Endothelial cell of umbilical vein (primary cell): Measurements from ENCODE around the gene GPSM1. TPM values are rescaled to one million over a fixed set of nuclear protein-coding genes. Genes with fewer than 3 reads are reported as not detected.

Experiments used
- BruUV-seq: library from RNA; stranded (reverse); fragments of 400-500 nt; replicated peaks from 2 replicates; lab custom pipeline; 2021; lab: Mats Ljungman, UMichigan
- CTCF ChIA-PET: fragments of 300-600, 350-600 bp; sonication (Branson Sonifier 250); formaldehyde crosslinking; loops from one replicate; lab custom pipeline; 2021; ENCODE audit warnings: antibody characterized with exemption, inconsistent platforms; lab: Charles Lee
- POLR2A ChIA-PET: fragments of 300-600, 350-600 bp; sonication (Branson Sonifier 250); formaldehyde crosslinking; loops from one replicate; lab custom pipeline; 2021; ENCODE audit warnings: antibody characterized with exemption, inconsistent platforms; lab: Charles Lee
- DNase-seq: peaks from one replicate; pipeline ENCODE4 v3.0.0-alpha.2; 2011; ENCODE audit warnings: low read depth, low spot score
- FAIRE-seq: peaks from 2 replicates; lab custom pipeline; 2011; peaks lifted over from hg19 to GRCh38; lab: Jason Lieb, UNC
- H2AFZ ChIP-seq: 2 replicates; pipeline ENCODE4 v1.6.0; 2012; ENCODE audit warnings: low read depth, low read length, control low read depth, inconsistent platforms
- H3K27ac ChIP-seq: 2 replicates; pipeline ENCODE4 v1.5.1; 2011; ENCODE audit warnings: low read depth, mild to moderate bottlenecking, control low read depth, low read length, moderate library complexity; ENCODE audit not compliant: insufficient read depth
- H3K27me3 ChIP-seq, 2 experiments: 2 replicates each; pipeline versions ENCODE4 v1.6.0 to v1.6.1; 2011; ENCODE audit warnings: low read length in 2 of 2, mixed read lengths in 1 of 2; ENCODE audit not compliant: control insufficient read depth in 2 of 2, insufficient read depth in 2 of 2
- H3K36me3 ChIP-seq, 2 experiments: 2 replicates in 1 of 2; 3 replicates in 1 of 2; pipeline ENCODE4 v1.5.1; 2011; ENCODE audit warnings: low read length in 2 of 2, mild to moderate bottlenecking in 1 of 2, moderate library complexity in 1 of 2; ENCODE audit not compliant: control insufficient read depth in 2 of 2, insufficient read depth in 2 of 2; ENCODE audit errors: extremely low read depth in 1 of 2
- H3K4me1 ChIP-seq: 3 replicates; pipeline ENCODE4 v1.5.1; 2011; ENCODE audit warnings: mild to moderate bottlenecking, low read length; ENCODE audit not compliant: control insufficient read depth, insufficient read depth; ENCODE audit errors: extremely low read depth
- H3K4me2 ChIP-seq: 2 replicates; pipeline ENCODE4 v1.6.1; 2011; ENCODE audit warnings: low read length, control low read depth, mixed read lengths; ENCODE audit not compliant: insufficient read depth
- H3K4me3 ChIP-seq, 3 experiments: fragments of 200-600 bp in 1 of 3; sonication (generic), shearing (Covaris generic) in 1 of 3; replicated peaks in 1 of 3; 2 replicates each; pipeline ENCODE4 v1.5.1; 2011 to 2016; ENCODE audit warnings: control low read depth in 3 of 3, low read length in 3 of 3, mild to moderate bottlenecking in 2 of 3, inconsistent platforms in 1 of 3, low read depth in 1 of 3, moderate library complexity in 1 of 3; ENCODE audit not compliant: insufficient read depth in 1 of 3
- H3K79me2 ChIP-seq: 2 replicates; pipeline ENCODE4 v1.6.0; 2012; ENCODE audit warnings: low read length, inconsistent platforms; ENCODE audit not compliant: control insufficient read depth, insufficient read depth
- H3K9ac ChIP-seq: replicated peaks from 2 replicates; pipeline ENCODE3; 2011; ENCODE audit warnings: low read length, control low read depth; ENCODE audit not compliant: insufficient read depth; ENCODE audit errors: extremely low read depth
- H3K9me1 ChIP-seq: replicated peaks from 3 replicates; pipeline ENCODE4 v1.6.0; 2011; ENCODE audit warnings: mild to moderate bottlenecking, low read length; ENCODE audit not compliant: control insufficient read depth, insufficient read depth; ENCODE audit errors: extremely low read depth
- H3K9me3 ChIP-seq: replicated peaks from 2 replicates; pipeline ENCODE4 v1.5.1; 2012; ENCODE audit warnings: low read length, inconsistent platforms; ENCODE audit not compliant: control insufficient read depth, insufficient read depth
- H4K20me1 ChIP-seq: replicated peaks from 2 replicates; pipeline ENCODE3; 2011; ENCODE audit warnings: mild to moderate bottlenecking, low read length; ENCODE audit not compliant: control insufficient read depth, insufficient read depth; ENCODE audit errors: extremely low read depth
- EZH2 ChIP-seq: IDR thresholded peaks from 2 replicates; pipeline ENCODE4 v1.6.1; 2012; ENCODE audit warnings: borderline replicate concordance, low read depth, mild to moderate bottlenecking, moderate library complexity, low read length, inconsistent platforms; ENCODE audit not compliant: severe bottlenecking
- FOS ChIP-seq: IDR thresholded peaks from 2 replicates; pipeline ENCODE4 v1.6.1; 2011; ENCODE audit warnings: mild to moderate bottlenecking, low read length, moderate library complexity, borderline replicate concordance; ENCODE audit not compliant: insufficient read depth
- GATA2 ChIP-seq: IDR thresholded peaks from 2 replicates; pipeline ENCODE4 v1.7.0; 2011; ENCODE audit warnings: low read depth, mild to moderate bottlenecking, moderate library complexity, mixed read lengths, low read length; ENCODE audit not compliant: insufficient read length, insufficient read depth
- JUN ChIP-seq: IDR thresholded peaks from 2 replicates; pipeline ENCODE4 v1.6.1; 2011; ENCODE audit warnings: borderline replicate concordance, low read depth; ENCODE audit not compliant: insufficient read length, insufficient read depth
- MYC ChIP-seq: IDR thresholded peaks from one replicate; pipeline ENCODE4 v1.6.1; 2011; ENCODE audit warnings: mild to moderate bottlenecking, low read depth, low read length
- POLR2A ChIP-seq: IDR thresholded peaks from 2 replicates; pipeline ENCODE4 v1.6.1; 2012; ENCODE audit warnings: low read depth, mild to moderate bottlenecking, control low read depth, low read length
- POLR2AphosphoS5 ChIP-seq: IDR thresholded peaks from 2 replicates; pipeline ENCODE4 v1.6.1; 2012; ENCODE audit warnings: low read depth, mild to moderate bottlenecking, control low read depth, low read length, moderate library complexity; ENCODE audit not compliant: insufficient read depth
- dilution Hi-C: fragments of 300-500 bp; cut with MboI; formaldehyde crosslinking; loops from one replicate; pipeline ENCODE4 v1.15.0; 2019; ENCODE audit warnings: low sequenced_read_pairs; ENCODE audit not compliant: extremely low pct_ligation_motif_present
- intact Hi-C: fragments of 100-400 bp; cut with micrococcal nuclease; formaldehyde crosslinking; loops from one replicate; pipeline ENCODE4 v1.10.0; 2022
- polyA plus RNA-seq, 4 experiments: library from polyadenylated mRNA; depleted of rRNA in 3 of 4; stranded (reverse) in 3 of 4; unstranded in 1 of 4; fragments of >200 nt; gene quantifications; 2 replicates each; pipeline versions ENCODE4 v1.2.1 to v1.2.3, GENCODE V29; 2011 to 2012; ENCODE audit warnings: missing spikeins in 1 of 4
- total RNA-seq: library from RNA; stranded (reverse); gene quantifications from 2 replicates; pipeline ENCODE4 v1.2.3, GENCODE V29; 2021
- TF ChIP-seq, protein P1 (sequence below), 2 donors: IDR thresholded peaks; 1 replicate in 1 of 2; 2 replicates in 1 of 2; pipeline ENCODE4 v1.5.1; 2011; ENCODE audit warnings: low read length in 2 of 2, mild to moderate bottlenecking in 2 of 2, moderate library complexity in 2 of 2, control low read depth in 1 of 2, inconsistent platforms in 1 of 2, low read depth in 1 of 2; ENCODE audit not compliant: insufficient read depth in 1 of 2; ENCODE audit errors: extremely low read depth in 1 of 2
- TF ChIP-seq, protein P2 (sequence below): IDR thresholded peaks from 2 replicates; pipeline ENCODE4 v1.6.1; 2011; ENCODE audit not compliant: insufficient read depth, insufficient read length

The GPSM1 gene
- total and polyA plus RNA-seq, 2 donors (not counting 3 experiments of a cell fraction or from before 2014, with no cell fraction given), result 34.6 to 47.1 TPM

DNA sequence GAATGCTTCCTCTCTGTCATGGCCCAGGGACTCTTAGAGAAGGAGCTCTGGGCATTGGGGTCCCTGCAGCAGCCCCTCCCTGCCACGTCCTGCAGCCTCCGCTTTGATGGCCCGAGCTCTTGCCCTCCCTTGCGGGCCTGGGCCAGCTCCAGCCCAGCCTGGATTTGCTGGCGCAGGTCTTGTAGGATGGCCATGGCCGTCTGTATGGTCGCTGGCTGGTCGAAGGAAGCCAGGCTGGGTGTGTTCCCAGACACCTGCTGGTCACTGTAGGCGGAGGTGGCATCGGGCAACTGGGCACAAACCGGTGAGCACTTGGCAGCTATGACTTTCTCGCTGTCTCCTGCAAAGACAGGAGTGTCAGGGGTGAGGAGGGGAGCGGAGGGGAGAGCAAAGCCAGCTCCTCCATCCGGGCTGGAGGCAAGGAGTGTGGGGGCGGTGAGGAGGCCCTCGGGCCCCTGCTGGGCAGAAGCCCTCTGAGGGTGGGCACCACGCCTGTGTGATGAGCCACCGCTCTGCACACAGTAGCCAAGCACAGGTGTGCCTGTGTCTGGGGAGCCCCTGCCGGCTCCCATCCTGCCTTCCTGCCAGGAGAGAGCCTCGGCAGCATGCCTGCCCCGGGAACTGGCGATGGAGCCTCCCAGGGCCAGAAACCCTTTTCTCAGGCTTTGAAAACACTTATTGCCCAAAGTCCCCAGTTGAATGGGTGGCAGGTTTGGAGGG lies 35.9 kb upstream of the GPSM1 start:
- no peak overlapping the region for H3K4me3 ChIP-seq
- H3K9me3 ChIP-seq, result no peaks in the 10 kb centered on the region
- TF ChIP-seq FOS (no peak), MYC (no peak), GATA2 (no peak), POLR2AphosphoS5 (no peak), JUN (no peak), POLR2A (no peak), EZH2 (no peak)
- TF ChIP-seq, protein P1, sequence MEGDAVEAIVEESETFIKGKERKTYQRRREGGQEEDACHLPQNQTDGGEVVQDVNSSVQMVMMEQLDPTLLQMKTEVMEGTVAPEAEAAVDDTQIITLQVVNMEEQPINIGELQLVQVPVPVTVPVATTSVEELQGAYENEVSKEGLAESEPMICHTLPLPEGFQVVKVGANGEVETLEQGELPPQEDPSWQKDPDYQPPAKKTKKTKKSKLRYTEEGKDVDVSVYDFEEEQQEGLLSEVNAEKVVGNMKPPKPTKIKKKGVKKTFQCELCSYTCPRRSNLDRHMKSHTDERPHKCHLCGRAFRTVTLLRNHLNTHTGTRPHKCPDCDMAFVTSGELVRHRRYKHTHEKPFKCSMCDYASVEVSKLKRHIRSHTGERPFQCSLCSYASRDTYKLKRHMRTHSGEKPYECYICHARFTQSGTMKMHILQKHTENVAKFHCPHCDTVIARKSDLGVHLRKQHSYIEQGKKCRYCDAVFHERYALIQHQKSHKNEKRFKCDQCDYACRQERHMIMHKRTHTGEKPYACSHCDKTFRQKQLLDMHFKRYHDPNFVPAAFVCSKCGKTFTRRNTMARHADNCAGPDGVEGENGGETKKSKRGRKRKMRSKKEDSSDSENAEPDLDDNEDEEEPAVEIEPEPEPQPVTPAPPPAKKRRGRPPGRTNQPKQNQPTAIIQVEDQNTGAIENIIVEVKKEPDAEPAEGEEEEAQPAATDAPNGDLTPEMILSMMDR (IDR thresholded peaks at IDR 0.05; ENCODE audit: extremely low read depth in 1 of 2, insufficient read depth in 1 of 2, low read depth in 1 of 2, low read length in 2 of 2), result no peak
- TF ChIP-seq, protein P2, sequence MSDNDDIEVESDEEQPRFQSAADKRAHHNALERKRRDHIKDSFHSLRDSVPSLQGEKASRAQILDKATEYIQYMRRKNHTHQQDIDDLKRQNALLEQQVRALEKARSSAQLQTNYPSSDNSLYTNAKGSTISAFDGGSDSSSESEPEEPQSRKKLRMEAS, result no peak
- DNase-seq (no peak), FAIRE-seq (no peak)
- H3K4me1 ChIP-seq, result no peaks in the 10 kb centered on the region
- no peak overlapping the region for H2AFZ ChIP-seq
- H3K9me1 ChIP-seq, result no peaks in the 10 kb centered on the region
- dilution Hi-C loops (no loop called here), intact Hi-C loops (no loop called here)
- CTCF ChIA-PET, result no interaction called here
- no TSS peak for BruUV-seq
- H4K20me1 ChIP-seq, result no peaks in the 10 kb centered on the region
- H3K4me2 ChIP-seq, result no peak overlapping the region
- no peak overlapping the region for H3K27ac ChIP-seq
- H3K36me3 ChIP-seq, result no peaks in the 10 kb centered on the region
- H3K79me2 ChIP-seq, result no peaks in the 10 kb centered on the region
- POLR2A ChIA-PET, result no interaction called here
- no peak overlapping the region for H3K9ac ChIP-seq
- no peaks in the 10 kb centered on the region for H3K27me3 ChIP-seq
